ENCODE data around the gene RNF151. TPM values are rescaled to one million over a fixed set of nuclear protein-coding genes. Genes with fewer than 3 reads are reported as not detected.

Gene RNF151
- total RNA-seq, 1 donor from 2014 or later: not detected

GRCh38 chr16:1974157-1975070, 7.8 kb downstream of the RNF151 start:
- no peak for TF ChIP-seq POLR2A (IDR thresholded peaks at IDR 0.05)
- TF ChIP-seq CTCF (IDR thresholded peaks at IDR 0.05): no peak
- no peak for TF ChIP-seq POLR2AphosphoS5 (IDR thresholded peaks at IDR 0.05; ENCODE audit: insufficient read depth in 1 of 2, low read depth in 1 of 2)
- no peaks in the 10 kb centered on the region for H3K9me3 ChIP-seq
- H3K27me3 ChIP-seq: no peaks in the 10 kb centered on the region
- H3K27ac ChIP-seq: no peak overlapping the region
- DNase-seq (ENCODE audit: extremely low spot score in 2 of 2): no peak
- H3K4me3 ChIP-seq: no peak overlapping the region
- intact Hi-C loops (cut with DNase I): no loop called here
- peaks cover 28% of the 10 kb centered on the region for H3K4me1 ChIP-seq
- H3K36me3 ChIP-seq: peaks cover 0 to 41% of the 10 kb centered on the region in 2 donors

GRCh38 chr16:1975432-1976215, 9.0 kb downstream of the RNF151 start:
- DNase-seq (ENCODE audit: extremely low spot score in 2 of 2): no peak
- H3K9me3 ChIP-seq: no peaks in the 10 kb centered on the region
- H3K36me3 ChIP-seq: peaks cover 0 to 41% of the 10 kb centered on the region in 2 donors
- intact Hi-C loops (cut with DNase I): no loop called here
- no peaks in the 10 kb centered on the region for H3K27me3 ChIP-seq
- H3K27ac ChIP-seq: no peak overlapping the region
- H3K4me3 ChIP-seq: no peak overlapping the region
- peaks cover 37% of the 10 kb centered on the region for H3K4me1 ChIP-seq
- TF ChIP-seq POLR2A (IDR thresholded peaks at IDR 0.05) (no peak), CTCF (IDR thresholded peaks at IDR 0.05) (no peak), POLR2AphosphoS5 (IDR thresholded peaks at IDR 0.05; ENCODE audit: insufficient read depth in 1 of 2, low read depth in 1 of 2) (no peak)

- H3K27me3 ChIP-seq: no peaks in the 10 kb centered on the region
- TF ChIP-seq POLR2A (IDR thresholded peaks at IDR 0.05): no peak
- TF ChIP-seq CTCF (IDR thresholded peaks at IDR 0.05): no peak
- TF ChIP-seq POLR2AphosphoS5 (IDR thresholded peaks at IDR 0.05; ENCODE audit: insufficient read depth in 1 of 2, low read depth in 1 of 2): no peak
These were observed 9.5 kb downstream of the RNF151 start for GRCh38 chr16:1976216-1976520.

GRCh38 chr16:1976951-1977874, 10.6 kb downstream of the RNF151 start:
- Histone ChIP-seq H3K27ac (no peak overlapping the region), H3K4me3 (no peak overlapping the region), H3K4me1 (peaks cover 27% of the 10 kb centered on the region), H3K36me3 (peaks cover 0 to 41% of the 10 kb centered on the region in 2 donors), H3K9me3 (no peaks in the 10 kb centered on the region), H3K27me3 (no peaks in the 10 kb centered on the region)
- intact Hi-C loops (cut with DNase I): no loop called here
- TF ChIP-seq CTCF (IDR thresholded peaks at IDR 0.05) (no peak), POLR2AphosphoS5 (IDR thresholded peaks at IDR 0.05; ENCODE audit: insufficient read depth in 1 of 2, low read depth in 1 of 2) (no peak), POLR2A (IDR thresholded peaks at IDR 0.05) (no peak)
- no peak for DNase-seq (ENCODE audit: extremely low spot score in 2 of 2)

More at GRCh38 chr16:1976216-1976520, 9.5 kb downstream of the RNF151 start:
- Histone ChIP-seq H3K9me3 (no peaks in the 10 kb centered on the region), H3K36me3 (peaks cover 0 to 41% of the 10 kb centered on the region in 2 donors), H3K4me1 (peaks cover 31% of the 10 kb centered on the region), H3K4me3 (no peak overlapping the region), H3K27ac (no peak overlapping the region)
- intact Hi-C loops (cut with DNase I): no loop called here
- no peak for DNase-seq (ENCODE audit: extremely low spot score in 2 of 2)

Measured in vagina (tissue), 2 donors.